Uterus (tissue), 4 donors: Measurements from ENCODE around the gene GFOD2. TPM values are rescaled to one million over a fixed set of nuclear protein-coding genes. Genes with fewer than 3 reads are reported as not detected.

ENCODE experiments used
- DNase-seq, 2 donors: peaks; one replicate each; pipeline ENCODE4 v3.0.0-alpha.2; 2019 to 2020
- H3K27ac ChIP-seq, 2 donors: fragments of 200-600 bp; sonication (generic); 1 replicate in 1 of 2; 2 replicates in 1 of 2; pipeline ENCODE4 v1.5.1; 2016 to 2018
- H3K27me3 ChIP-seq, 2 donors: fragments of 200-600 bp; sonication (generic); one replicate each; pipeline ENCODE4 v1.5.1; 2018 to 2019; ENCODE audit warnings: control low read depth in 1 of 2
- H3K36me3 ChIP-seq, 2 donors: fragments of 200-600 bp; sonication (generic); one replicate each; pipeline ENCODE4 v1.5.1; 2019; ENCODE audit warnings: control low read depth in 1 of 2
- H3K4me1 ChIP-seq, 2 donors: fragments of 200-600 bp; sonication (generic); one replicate each; pipeline ENCODE4 v1.5.1; 2018 to 2019; ENCODE audit warnings: control low read depth in 1 of 2
- H3K4me3 ChIP-seq, 2 donors: fragments of 200-600 bp; sonication (generic); 1 replicate in 1 of 2; 2 replicates in 1 of 2; pipeline ENCODE4 v1.5.1; 2018 to 2019; ENCODE audit warnings: mild to moderate bottlenecking in 1 of 2
- H3K9me3 ChIP-seq, 2 donors: fragments of 200-600 bp; sonication (generic); one replicate each; pipeline ENCODE4 v1.5.1; 2019; ENCODE audit warnings: control low read depth in 1 of 2
- POLR2A ChIP-seq, 2 donors: fragments of 450-650 bp; IDR thresholded peaks; one replicate each; pipeline ENCODE4 v1.6.1; 2016; ENCODE audit warnings: antibody characterized with exemption in 2 of 2, mild to moderate bottlenecking in 1 of 2, moderate library complexity in 1 of 2
- intact Hi-C: fragments of 100-400 bp; cut with DNase I; formaldehyde crosslinking; loops from one replicate; pipeline ENCODE4 v1.15.1; 2023; ENCODE audit warnings: low total_unique reads
- total RNA-seq, 4 donors: library from RNA; depleted of rRNA in 3 of 4; stranded (reverse); fragments of >200 nt in 3 of 4; gene quantifications; one replicate each; pipeline versions ENCODE4 v1.1.0 to v1.2.4, GENCODE V29; 2014 to 2023
- TF ChIP-seq, protein P1 (sequence below), 4 experiments: fragments of 200-600 bp in 2 of 4; fragments of 450-650 bp in 2 of 4; sonication (generic) in 2 of 4; IDR thresholded peaks; one replicate each; pipeline ENCODE4 v1.5.1; 2016 to 2019; ENCODE audit warnings: antibody characterized with exemption in 4 of 4, mild to moderate bottlenecking in 2 of 4, moderate library complexity in 1 of 4
- donor health status: DM: yes; HTN: yes; CAD: no.

GFOD2 gene
- total RNA-seq, 4 donors from 2014 or later = 11.0 to 28.5 (median 26.3) TPM

DNA sequence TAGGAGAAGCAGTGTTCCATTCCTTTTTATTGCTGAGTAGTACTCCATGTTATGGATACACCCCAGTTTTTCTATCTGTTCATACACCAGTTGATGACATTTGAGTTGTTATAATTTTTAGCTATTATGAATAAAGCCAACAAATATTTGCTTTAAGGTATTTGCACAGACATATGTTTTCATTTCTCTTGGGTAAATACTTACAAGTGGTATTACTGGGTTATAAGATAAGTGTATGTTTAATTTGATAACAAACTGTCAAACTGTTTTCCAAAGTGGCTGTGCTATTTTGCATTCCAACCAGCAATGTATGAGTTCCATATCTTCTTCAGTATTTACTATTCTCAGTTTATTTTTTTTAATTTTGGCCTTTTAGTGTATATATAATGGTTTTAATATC, 27.7 kb upstream of the GFOD2 start:
- no peak overlapping the region for H3K27ac ChIP-seq
- H3K4me1 ChIP-seq = no peaks in the 10 kb centered on the region
- intact Hi-C loops = no loop called here
- no peak for TF ChIP-seq POLR2A (IDR thresholded peaks at IDR 0.05)
- TF ChIP-seq, protein P1, sequence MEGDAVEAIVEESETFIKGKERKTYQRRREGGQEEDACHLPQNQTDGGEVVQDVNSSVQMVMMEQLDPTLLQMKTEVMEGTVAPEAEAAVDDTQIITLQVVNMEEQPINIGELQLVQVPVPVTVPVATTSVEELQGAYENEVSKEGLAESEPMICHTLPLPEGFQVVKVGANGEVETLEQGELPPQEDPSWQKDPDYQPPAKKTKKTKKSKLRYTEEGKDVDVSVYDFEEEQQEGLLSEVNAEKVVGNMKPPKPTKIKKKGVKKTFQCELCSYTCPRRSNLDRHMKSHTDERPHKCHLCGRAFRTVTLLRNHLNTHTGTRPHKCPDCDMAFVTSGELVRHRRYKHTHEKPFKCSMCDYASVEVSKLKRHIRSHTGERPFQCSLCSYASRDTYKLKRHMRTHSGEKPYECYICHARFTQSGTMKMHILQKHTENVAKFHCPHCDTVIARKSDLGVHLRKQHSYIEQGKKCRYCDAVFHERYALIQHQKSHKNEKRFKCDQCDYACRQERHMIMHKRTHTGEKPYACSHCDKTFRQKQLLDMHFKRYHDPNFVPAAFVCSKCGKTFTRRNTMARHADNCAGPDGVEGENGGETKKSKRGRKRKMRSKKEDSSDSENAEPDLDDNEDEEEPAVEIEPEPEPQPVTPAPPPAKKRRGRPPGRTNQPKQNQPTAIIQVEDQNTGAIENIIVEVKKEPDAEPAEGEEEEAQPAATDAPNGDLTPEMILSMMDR (IDR thresholded peaks at IDR 0.05) = no peak
- H3K27me3 ChIP-seq = no peaks in the 10 kb centered on the region
- no peak overlapping the region for H3K4me3 ChIP-seq
- DNase-seq = no peak
- H3K9me3 ChIP-seq = no peaks in the 10 kb centered on the region
- H3K36me3 ChIP-seq = no peaks in the 10 kb centered on the region

DNA sequence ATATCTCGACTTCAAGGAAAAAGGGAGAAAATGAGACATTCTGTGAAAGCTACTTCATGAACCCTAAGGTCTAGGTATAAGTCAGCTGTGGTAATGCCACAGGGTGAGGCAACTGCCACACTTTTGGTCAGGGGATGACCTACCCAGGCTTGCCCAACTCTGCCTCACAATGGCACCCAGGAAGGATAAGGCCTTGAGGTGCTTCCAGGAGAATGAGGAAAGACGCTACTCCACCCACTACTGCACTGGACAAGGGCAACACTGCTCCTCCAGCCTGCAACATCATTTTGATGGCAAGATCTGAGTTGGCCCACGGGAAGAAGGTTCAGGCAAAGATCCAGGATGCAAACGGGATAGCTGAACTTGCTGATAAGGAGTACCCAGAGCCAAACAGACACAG, 22.0 kb upstream of the GFOD2 start:
- Histone ChIP-seq H3K27ac (no peak overlapping the region), H3K27me3 (no peaks in the 10 kb centered on the region), H3K36me3 (no peaks in the 10 kb centered on the region), H3K9me3 (no peaks in the 10 kb centered on the region), H3K4me3 (no peak overlapping the region), H3K4me1 (no peaks in the 10 kb centered on the region)
- TF ChIP-seq, protein P1 (IDR thresholded peaks at IDR 0.05) = no peak
- TF ChIP-seq POLR2A (IDR thresholded peaks at IDR 0.05) = no peak
- DNase-seq = no peak
- intact Hi-C loops = no loop called here

DNA sequence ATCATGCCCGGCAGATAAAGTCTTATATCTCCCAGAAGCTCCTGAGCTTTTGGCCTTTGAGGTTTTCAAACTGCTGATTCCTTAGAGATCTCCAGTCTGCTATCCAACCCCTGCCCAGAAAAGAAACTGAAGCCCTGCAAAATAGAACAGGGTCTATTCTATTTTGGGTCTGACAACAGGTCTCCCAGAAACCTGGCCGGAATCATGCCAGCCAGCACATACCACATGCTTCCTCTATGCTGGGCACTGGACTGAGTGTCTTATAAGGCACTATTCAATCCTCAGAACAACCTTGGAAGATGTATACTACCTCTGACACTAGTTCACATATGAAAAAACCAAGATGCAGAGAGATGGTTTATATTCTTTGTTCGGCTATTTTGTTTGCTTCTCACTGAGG, 21.3 kb upstream of the GFOD2 start:
- no peak for DNase-seq
- H3K9me3 ChIP-seq = no peaks in the 10 kb centered on the region
- H3K36me3 ChIP-seq = no peaks in the 10 kb centered on the region
- H3K27ac ChIP-seq = no peak overlapping the region
- TF ChIP-seq, protein P1 (IDR thresholded peaks at IDR 0.05) = no peak
- TF ChIP-seq POLR2A (IDR thresholded peaks at IDR 0.05) = no peak
- intact Hi-C loops = no loop called here
- H3K27me3 ChIP-seq = no peaks in the 10 kb centered on the region
- H3K4me1 ChIP-seq = no peaks in the 10 kb centered on the region
- H3K4me3 ChIP-seq = no peak overlapping the region

DNA sequence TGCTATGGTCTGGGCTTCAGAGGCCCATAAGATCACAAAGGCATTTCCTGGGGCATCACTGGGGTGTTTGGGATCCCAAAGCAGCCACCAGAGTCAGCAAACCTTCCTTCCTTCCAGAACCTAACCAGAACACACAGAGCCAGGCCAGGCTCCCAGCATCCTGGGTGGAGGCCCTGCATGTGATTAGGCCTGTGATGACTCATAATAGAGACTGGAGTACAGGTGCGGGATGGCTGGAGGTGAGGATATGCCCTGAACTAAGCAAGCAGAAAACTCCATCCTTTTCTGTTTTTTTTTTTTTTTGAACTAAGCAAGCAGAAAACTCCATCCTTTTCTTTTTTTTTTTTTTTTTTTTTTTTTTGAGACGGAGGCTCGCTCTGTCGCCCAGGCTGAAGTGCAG, 17.7 kb upstream of the GFOD2 start:
- H3K4me1 ChIP-seq = no peaks in the 10 kb centered on the region
- H3K4me3 ChIP-seq = no peak overlapping the region
- TF ChIP-seq, protein P1 (IDR thresholded peaks at IDR 0.05) = no peak
- TF ChIP-seq POLR2A (IDR thresholded peaks at IDR 0.05) = no peak
- H3K27ac ChIP-seq = no peak overlapping the region
- no peak for DNase-seq
- H3K9me3 ChIP-seq = no peaks in the 10 kb centered on the region
- H3K27me3 ChIP-seq = no peaks in the 10 kb centered on the region
- intact Hi-C loops = no loop called here
- no peaks in the 10 kb centered on the region for H3K36me3 ChIP-seq

DNA sequence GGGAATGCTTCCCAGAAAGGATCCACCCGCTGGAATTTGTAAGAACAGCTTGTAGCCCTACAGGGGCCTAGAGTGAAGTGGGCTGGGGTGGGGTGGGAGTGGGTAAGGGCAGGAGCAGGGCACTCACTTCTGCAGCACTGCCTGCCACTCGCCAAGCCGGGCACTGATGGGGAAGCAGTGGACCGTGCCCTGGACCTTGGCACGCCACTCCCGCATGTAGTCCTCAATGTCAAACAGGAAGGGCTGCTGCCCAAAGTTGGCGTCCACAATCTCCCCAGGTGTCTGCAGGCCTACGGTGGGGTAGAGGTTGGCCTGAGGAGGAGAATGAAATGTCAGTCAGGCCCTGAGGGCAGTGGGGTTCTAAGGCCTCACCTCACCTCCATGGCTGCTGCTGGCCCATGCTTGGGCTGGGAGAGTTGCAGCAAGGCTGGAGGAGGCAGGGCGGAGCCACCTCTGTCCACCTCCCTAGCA, 15.7 kb upstream of the GFOD2 start:
- intact Hi-C loops = no loop called here
- no peak for DNase-seq
- TF ChIP-seq, protein P1 (IDR thresholded peaks at IDR 0.05) = no peak
- no peak for TF ChIP-seq POLR2A (IDR thresholded peaks at IDR 0.05)
- no peak overlapping the region for H3K4me3 ChIP-seq
- no peak overlapping the region for H3K27ac ChIP-seq
- no peaks in the 10 kb centered on the region for H3K36me3 ChIP-seq
- H3K27me3 ChIP-seq = no peaks in the 10 kb centered on the region
- no peaks in the 10 kb centered on the region for H3K4me1 ChIP-seq
- no peaks in the 10 kb centered on the region for H3K9me3 ChIP-seq
